DMS79 (cell line): ENCODE data around the gene MYO7A.
A peak's percentile ranks its signal among the peaks of the same experiment; 100 is the strongest.

Experiments
- DNase-seq: peaks from one replicate; lab custom pipeline; 2025; lab: John Stamatoyannopoulos, UW

The MYO7A gene

GRCh38 chr11:77146261-77147035, 18.4 kb downstream of the MYO7A start:
- DNase-seq, result no peak

- DNase-seq, result no peak
Measured at GRCh38 chr11:77147036-77147315, 18.9 kb downstream of the MYO7A start.

DNA sequence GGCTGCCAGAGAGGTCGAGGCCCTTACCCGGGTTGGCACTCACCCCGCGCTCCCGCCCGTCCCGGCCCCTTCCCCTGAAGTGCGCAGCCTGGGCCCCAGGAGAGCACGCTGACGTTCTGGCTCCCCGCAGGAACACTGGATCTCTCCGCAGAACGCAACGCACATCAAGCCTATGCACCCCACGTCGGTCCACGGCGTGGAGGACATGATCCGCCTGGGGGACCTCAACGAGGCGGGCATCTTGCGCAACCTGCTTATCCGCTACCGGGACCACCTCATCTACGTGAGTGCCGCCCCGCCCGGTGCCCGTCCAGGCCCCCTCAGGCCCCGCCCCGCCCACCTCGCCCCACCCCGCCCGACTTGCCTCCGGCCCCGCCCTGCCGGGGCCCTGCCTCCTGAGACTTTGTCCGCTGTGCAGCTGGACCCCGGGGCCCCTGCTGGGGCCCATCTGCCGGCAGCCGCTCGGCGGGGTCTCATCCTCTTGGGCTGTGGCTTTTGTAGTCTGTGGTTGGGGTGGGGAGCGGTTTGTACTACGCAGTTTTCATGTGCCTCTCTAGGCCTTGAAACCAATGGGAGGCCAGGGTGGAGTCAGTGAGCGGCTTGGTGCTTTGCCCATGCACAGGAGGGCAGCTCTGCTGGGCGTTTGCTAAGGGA, 19.7 kb downstream of the MYO7A start:
- peak; percentile 90 for DNase-seq

- DNase-seq, result no peak
Measured at GRCh38 chr11:77148963-77149715, 21.1 kb downstream of the MYO7A start.

- no peak for DNase-seq
Measured at GRCh38 chr11:77149716-77150392, 21.8 kb downstream of the MYO7A start.

GRCh38 chr11:77150836-77151235, 22.8 kb downstream of the MYO7A start:
- no peak for DNase-seq

DNA sequence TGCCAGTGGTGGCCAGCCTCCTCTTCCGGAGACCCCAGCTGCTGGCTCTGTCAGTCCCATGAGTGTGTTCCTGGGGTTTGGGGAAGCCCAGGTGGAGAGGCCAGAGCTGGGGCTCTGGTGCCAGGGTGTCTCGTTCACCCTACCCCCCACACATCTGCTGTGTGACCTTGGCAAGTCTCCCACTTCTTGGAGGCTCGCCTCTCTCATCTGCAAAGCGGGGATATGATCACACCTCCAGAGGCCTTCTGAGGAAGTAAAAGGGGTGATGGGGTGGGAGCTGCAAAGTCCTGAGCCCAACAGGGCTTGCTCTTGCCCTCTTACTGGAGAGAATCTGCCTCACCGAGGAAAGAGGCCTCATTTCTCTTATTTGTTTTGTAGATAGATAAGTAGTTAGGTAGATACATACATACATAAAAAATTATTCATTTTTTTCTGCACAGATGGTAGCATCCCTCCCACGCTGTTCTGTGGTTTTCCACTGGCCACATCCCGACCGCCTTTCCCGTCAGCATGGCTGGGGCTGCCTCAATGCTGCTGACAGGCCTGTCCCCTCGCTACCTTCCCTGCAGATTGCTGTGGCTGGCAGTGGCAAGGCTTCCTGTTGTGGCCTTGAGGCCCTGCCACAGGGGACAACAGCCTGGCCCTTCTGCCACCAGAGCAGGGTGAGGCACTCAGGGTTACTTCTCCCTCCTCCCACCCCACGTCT, 23.9 kb downstream of the MYO7A start:
- DNase-seq, result peak; percentile 58

- DNase-seq, result peak; percentile 31
Measured at GRCh38 chr11:77152846-77153245, 24.8 kb downstream of the MYO7A start.

DNA sequence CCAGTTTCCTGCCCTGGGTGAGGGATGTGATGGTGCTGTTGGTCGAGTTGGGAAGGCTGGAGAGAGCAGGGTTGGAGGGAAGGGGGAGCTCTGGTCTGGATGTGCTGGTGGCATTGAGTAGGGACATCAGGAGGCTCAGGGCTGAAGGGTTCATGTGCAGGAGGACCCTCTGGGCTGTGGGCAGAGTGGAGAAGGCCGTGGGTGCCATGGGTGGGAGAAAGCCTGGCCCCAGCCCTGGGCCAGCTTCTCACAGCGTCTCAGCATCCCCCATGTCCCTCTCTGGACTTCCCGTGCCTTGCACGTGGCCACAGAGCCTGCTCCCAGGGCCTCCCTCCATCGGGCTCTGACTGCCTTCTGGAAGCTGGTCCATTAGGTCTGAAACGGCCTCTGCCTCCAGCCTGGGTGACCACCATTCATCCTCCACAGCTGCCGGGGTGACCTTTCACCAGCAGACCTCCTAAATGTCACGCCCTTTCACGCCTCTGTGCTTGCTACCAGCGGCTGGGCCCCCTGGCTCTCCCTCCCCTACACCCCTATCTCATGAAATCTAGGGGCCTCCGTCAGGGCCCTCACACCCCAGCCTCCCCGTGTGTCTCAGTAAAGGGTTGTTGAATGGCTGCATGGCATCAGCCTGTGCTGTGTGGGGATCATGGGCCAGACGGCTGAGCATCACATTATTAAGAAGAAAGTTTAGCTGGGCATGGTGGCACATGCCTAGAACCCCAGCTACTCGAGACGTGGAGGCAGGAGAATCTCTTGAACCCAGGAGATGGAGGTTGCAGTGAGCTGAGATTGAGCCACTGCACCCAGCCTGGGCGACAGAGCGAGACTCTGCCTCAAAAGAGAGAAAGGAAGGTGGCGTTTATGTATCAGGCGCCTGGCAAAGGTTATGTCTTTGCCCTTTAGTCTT, 25.5 kb downstream of the MYO7A start:
- DNase-seq, result no peak

DNA sequence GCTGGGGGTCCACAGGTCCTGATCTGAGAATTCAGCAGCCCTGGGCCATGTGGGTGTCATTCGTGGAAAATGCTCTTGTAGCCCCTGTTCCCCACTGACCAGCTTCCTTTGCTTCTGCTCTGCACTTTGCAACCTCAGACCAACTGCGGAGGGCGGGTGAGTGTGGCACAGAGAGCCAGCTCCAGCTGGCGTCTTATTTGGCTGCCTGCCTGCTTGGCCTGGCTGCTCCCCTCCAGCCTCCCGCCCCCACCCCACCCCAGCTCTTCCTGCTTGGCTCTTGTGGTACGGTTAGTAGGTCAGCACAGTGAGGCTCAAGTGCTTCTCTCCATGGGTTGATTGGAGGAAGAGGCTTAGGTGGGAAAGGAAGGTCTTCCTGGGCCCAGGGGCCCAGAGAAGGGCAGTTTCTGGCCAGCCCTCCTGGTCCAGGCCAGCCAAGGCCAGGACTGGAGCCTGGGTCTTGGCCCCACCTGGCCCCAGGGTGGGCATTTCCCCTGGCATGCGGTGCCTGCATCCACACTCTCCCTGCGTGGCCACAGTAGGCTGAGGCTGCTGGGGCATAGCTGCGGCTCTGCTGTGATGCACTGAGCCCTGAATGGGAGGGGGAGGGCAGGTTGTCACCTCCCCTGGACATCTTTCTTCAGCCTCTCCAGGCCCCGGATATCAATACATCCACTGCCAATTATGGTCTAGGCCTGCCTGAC, 26.5 kb downstream of the MYO7A start:
- DNase-seq, result peak; percentile 60

- DNase-seq, result no peak
Measured at GRCh38 chr11:77155082-77155475, 27.0 kb downstream of the MYO7A start.

GRCh38 chr11:77155556-77156130, 27.6 kb downstream of the MYO7A start:
- DNase-seq, result no peak

DNA sequence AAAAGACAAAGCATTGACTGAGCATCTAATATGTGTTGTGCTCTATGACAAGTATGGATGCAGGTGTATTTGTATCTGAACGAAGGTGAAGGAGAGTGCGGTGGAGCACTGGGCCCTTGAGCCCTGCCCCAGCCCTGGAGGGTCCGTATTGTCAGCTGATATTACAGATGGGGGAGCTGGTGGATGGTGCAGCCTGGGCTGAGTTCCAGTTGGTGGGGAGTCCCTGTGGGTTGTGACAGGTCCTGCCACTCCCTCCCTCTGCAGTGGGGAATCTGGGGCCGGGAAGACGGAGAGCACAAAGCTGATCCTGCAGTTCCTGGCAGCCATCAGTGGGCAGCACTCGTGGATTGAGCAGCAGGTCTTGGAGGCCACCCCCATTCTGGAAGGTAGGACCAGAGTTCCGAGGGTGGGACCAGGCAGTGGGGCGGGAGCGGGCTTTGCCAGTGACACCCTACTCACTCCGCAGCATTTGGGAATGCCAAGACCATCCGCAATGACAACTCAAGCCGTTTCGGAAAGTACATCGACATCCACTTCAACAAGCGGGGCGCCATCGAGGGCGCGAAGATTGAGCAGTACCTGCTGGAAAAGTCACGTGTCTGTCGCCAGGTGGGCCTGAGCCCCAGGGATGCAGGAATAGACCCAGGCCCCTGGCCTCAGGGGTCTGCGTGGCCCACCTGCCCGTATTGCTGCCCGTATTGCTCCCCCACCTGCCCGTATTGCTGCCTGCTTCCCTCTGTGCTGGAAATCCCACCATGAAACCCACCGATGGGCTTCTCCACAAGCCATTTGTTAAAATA, 28.6 kb downstream of the MYO7A start:
- DNase-seq, result no peak

GRCh38 chr11:77158041-77158695, 30.1 kb downstream of the MYO7A start:
- no peak for DNase-seq

DNA sequence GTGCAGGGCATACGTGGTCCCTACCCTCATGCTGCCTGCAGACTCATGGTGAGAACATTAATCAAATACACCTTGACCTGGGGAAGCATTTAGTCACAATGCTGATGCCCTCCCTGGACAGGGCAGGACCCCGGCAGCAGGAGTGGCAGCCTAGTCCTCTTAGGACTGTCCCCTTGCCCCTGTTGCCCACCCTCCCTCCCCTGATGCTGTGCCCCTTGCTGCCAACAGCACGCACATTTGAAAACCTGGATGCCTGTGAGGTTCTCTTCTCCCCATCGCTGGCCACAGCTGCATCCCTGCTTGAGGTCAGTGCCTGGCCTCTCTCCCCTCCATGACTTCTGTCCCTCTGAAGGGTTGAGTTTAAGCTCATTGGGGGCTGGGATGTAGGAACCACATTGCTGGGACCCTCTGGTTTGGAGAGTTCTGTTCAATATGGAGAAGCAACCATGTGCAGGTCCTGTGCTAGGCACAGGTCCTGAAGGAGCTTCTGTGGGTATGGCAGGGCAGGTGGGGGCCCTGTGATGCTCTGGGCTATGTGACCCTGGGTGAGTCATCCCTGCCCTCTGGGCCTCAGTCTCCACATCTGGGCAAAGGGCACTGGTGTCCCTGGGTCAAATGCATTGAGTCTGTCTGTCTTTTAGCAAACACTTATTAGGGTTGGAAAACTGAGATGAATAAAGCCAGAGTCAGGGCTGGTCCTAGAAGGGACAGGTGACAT, 31.3 kb downstream of the MYO7A start:
- DNase-seq, result no peak

GRCh38 chr11:77159937-77160495, 32.0 kb downstream of the MYO7A start:
- DNase-seq, result no peak

DNA sequence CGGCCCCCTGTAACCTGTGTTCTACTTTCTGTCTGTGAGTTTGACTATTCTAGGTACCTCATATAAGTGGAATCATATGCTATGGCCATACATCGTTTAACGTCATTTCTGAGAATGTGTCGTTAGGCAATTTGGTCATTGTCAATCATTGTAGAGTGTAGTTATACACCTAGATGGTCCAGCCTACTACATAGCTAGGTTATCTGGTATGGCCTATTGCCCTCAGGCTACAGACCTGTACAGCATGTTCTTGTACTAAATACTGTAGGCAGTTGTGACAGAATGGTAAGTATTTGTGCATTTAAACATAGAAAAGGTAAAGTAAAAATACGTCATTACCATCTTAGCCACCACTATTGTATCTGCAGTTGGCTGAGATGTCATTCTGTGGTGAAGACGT, 35.2 kb downstream of the MYO7A start:
- no peak for DNase-seq

DNA sequence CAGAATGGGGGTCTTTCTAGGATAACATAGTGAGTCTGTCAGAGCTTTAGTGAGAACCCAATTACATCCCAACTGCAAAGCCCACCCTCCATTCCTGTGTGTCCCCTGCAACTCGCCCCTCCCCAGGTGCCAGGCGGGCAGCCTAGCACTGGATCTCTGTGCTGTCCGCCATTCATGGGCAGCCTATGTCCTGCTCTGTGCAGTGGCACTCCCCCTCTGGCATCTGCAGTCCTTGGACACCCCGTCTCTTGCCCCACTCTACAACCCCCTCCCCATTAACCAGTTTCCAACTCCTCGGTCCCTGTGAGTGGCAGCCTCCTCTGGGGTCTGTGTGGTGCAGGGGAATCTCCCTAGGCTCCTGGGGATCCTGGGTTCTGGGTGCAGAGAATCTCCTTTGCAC, 37.0 kb downstream of the MYO7A start:
- DNase-seq, result no peak
